GM23248 (cell line): Measurements from ENCODE around the gene CASZ1. TPM values are rescaled to one million over a fixed set of nuclear protein-coding genes. Genes with fewer than 3 reads are reported as not detected.

ENCODE experiments used
- DNase-seq: peaks from one replicate; pipeline ENCODE4 v3.0.0-alpha.2; 2015
- H2AFZ ChIP-seq: fragments of 200-600 bp; sonication (generic); 2 replicates; pipeline ENCODE4 v1.6.1; 2016; ENCODE audit warnings: antibody characterized with exemption
- H3F3A ChIP-seq: fragments of 200-600 bp; sonication (generic); 2 replicates; pipeline ENCODE4 v1.6.1; 2016; ENCODE audit warnings: mild to moderate bottlenecking, antibody characterized with exemption, mixed run types; ENCODE audit not compliant: insufficient read depth
- H3K27ac ChIP-seq: fragments of 200-600 bp; sonication (generic); 2 replicates; pipeline ENCODE4 v1.5.1; 2016; ENCODE audit warnings: mild to moderate bottlenecking
- H3K27me3 ChIP-seq: fragments of 200-600 bp; sonication (generic); replicated peaks from 2 replicates; pipeline ENCODE4 v1.6.1; 2016; ENCODE audit warnings: mild to moderate bottlenecking; ENCODE audit not compliant: insufficient read depth
- H3K36me3 ChIP-seq: fragments of 200-600 bp; sonication (generic); 2 replicates; pipeline ENCODE4 v1.6.1; 2016; ENCODE audit warnings: low read depth, mild to moderate bottlenecking
- H3K4me1 ChIP-seq: fragments of 200-600 bp; sonication (generic); 2 replicates; pipeline ENCODE4 v1.6.1; 2016; ENCODE audit warnings: mild to moderate bottlenecking; ENCODE audit not compliant: insufficient read depth
- H3K4me2 ChIP-seq: fragments of 200-600 bp; sonication (generic); one replicate; pipeline ENCODE4 v1.6.1; 2016; ENCODE audit warnings: mild to moderate bottlenecking; ENCODE audit not compliant: unreplicated experiment
- H3K4me3 ChIP-seq: fragments of 200-600 bp; sonication (generic); 2 replicates; pipeline ENCODE4 v1.5.1; 2016; ENCODE audit warnings: mild to moderate bottlenecking
- H3K79me2 ChIP-seq: fragments of 200-600 bp; sonication (generic); 2 replicates; pipeline ENCODE4 v1.6.1; 2016; ENCODE audit warnings: mild to moderate bottlenecking; ENCODE audit not compliant: insufficient read depth
- H3K9ac ChIP-seq: fragments of 200-600 bp; sonication (generic); 2 replicates; pipeline ENCODE4 v1.6.1; 2016; ENCODE audit warnings: mild to moderate bottlenecking
- H3K9me2 ChIP-seq: fragments of 200-600 bp; sonication (generic); 2 replicates; pipeline ENCODE4 v1.6.1; 2016; ENCODE audit warnings: mixed run types, mild to moderate bottlenecking, moderate library complexity; ENCODE audit not compliant: insufficient read depth
- H3K9me3 ChIP-seq: fragments of 200-600 bp; sonication (generic); one replicate; pipeline ENCODE4 v1.6.1; 2017; ENCODE audit warnings: low read depth
- H4K20me1 ChIP-seq: fragments of 200-600 bp; sonication (generic); 2 replicates; pipeline ENCODE4 v1.6.0; 2016; ENCODE audit not compliant: insufficient read depth
- EZH2 ChIP-seq: fragments of 200-600 bp; sonication (generic); IDR thresholded peaks from 2 replicates; pipeline ENCODE4 v1.6.1; 2018; ENCODE audit warnings: antibody characterized with exemption, mild to moderate bottlenecking; ENCODE audit not compliant: insufficient read depth, poor library complexity, severe bottlenecking
- EZH2phosphoT487 ChIP-seq: fragments of 200-600 bp; sonication (generic); IDR thresholded peaks from 2 replicates; pipeline ENCODE4 v1.6.1; 2018; ENCODE audit warnings: antibody characterized with exemption, moderate library complexity, mild to moderate bottlenecking, low read depth; ENCODE audit not compliant: insufficient read depth
- WGBS, 2 experiments: methylation state at CpG; one replicate each; pipeline ENCODE4 v1.1.6; 2015 to 2017; ENCODE audit warnings: low lambda C conversion rate in 2 of 2, low coverage in 1 of 2; ENCODE audit errors: missing lambda C conversion rate in 2 of 2; 5-methylcytosine and 5-hydroxymethylcytosine counted together
- in situ Hi-C: fragments of 300-500 bp; cut with MboI; formaldehyde crosslinking; loops from 2 replicates; pipeline ENCODE4 v1.15.0; 2020
- polyA plus RNA-seq: library from polyadenylated mRNA; unstranded; fragments of >200 nt; fragmentation: Nextera tagmentation; extraction: Ambion mirVana; gene quantifications from 2 replicates; pipeline ENCODE4 v1.2.1, GENCODE V29; 2016
- total RNA-seq: library from RNA; depleted of rRNA; stranded (reverse); fragments of >200 nt; shearing (Covaris generic); gene quantifications from 2 replicates; pipeline ENCODE4 v1.2.3, GENCODE V29; 2014

Gene CASZ1
- total and polyA plus RNA-seq, 2 experiments from 2014 or later = 0.11 to 0.54 TPM

DNA sequence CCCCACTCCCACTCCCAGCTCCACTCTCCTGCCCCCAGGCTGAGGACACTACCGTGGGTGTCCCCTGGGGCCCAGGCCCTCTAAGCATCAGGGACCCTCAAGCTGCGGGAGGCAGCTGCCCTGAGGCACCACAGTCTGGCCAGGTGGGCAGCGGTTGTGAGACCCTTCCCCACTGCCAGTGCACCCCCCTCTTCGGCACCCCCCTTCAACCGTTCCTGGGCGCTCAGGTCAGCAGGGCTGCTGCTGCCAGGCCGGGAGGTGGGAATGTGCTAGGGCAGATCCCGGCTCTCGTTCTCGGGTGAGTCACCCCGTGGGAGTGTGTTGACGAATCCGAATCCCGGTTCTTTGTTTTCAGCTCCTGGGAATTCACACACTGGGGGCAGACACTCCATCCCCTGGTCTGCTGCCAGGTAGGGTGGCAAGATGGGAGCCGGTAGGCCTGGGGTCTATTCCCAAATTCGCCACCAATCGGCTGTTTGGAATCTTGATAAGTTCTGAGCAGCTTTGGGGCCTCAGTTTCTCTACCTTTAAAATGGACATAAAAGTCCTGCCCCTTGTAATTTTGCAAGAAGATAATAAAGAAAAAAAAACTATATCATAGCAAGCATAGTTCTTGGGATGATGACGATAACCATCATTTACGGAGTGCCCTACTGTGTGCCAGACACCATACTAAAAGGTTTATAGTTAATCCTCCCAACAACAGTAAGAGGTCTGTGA lies 28.5 kb upstream of the CASZ1 start:
- peaks cover 4% of the 10 kb centered on the region for H3K4me1 ChIP-seq
- WGBS, 2 experiments = 37% methylated on average over 16 to 19 of the region's 19 CpGs
- TF ChIP-seq EZH2 (no peak), EZH2phosphoT487 (no peak)
- H3K36me3 ChIP-seq = no peaks in the 10 kb centered on the region
- no peaks in the 10 kb centered on the region for H3K27me3 ChIP-seq
- peak; percentile 92 for DNase-seq
- in situ Hi-C loops = no loop called here
- H2AFZ ChIP-seq = no peak overlapping the region
- H3K4me3 ChIP-seq = no peak overlapping the region
- H3K79me2 ChIP-seq = no peaks in the 10 kb centered on the region
- no peak overlapping the region for H3K27ac ChIP-seq
- H3K4me2 ChIP-seq = peak overlapping the region; percentile 46
- no peaks in the 10 kb centered on the region for H3K9me2 ChIP-seq
- no peaks in the 10 kb centered on the region for H3F3A ChIP-seq
- H3K9ac ChIP-seq = 0 out of 2 replicates have a peak overlapping the region, but pooled peaks have one; percentile 20
- H4K20me1 ChIP-seq = no peaks in the 10 kb centered on the region
- H3K9me3 ChIP-seq = no peaks in the 10 kb centered on the region

DNA sequence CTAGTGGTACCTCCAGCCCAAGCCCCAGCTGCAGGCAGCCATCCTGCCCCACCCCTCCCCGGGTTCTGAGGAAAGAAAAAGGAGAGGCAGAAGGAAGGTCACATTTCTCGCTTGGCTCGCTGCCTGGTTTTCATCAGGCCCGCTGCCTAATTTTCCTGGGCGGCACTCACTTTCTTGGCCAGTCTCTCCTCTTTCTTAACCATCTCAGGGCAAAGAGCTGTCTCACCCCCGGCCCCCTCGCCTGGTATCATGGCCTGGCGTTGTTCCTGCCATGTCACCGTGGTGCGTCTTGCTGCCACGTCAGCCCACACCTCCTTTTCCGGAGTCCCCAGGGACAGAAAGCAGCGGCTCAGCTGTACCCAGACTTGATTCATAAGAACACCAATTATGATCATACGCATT lies 26.6 kb upstream of the CASZ1 start:
- Histone ChIP-seq H2AFZ (no peak overlapping the region), H3F3A (no peaks in the 10 kb centered on the region), H3K4me3 (no peak overlapping the region), H3K4me1 (peaks cover 4% of the 10 kb centered on the region), H3K4me2 (no peak overlapping the region), H3K27me3 (0 out of 2 replicates have a peak, but pooled peaks cover 7% of the 10 kb centered on the region), H3K36me3 (no peaks in the 10 kb centered on the region), H4K20me1 (no peaks in the 10 kb centered on the region), H3K9me3 (no peaks in the 10 kb centered on the region), H3K79me2 (no peaks in the 10 kb centered on the region), H3K9ac (no peak overlapping the region), H3K9me2 (no peaks in the 10 kb centered on the region), H3K27ac (no peak overlapping the region)
- DNase-seq = no peak
- TF ChIP-seq EZH2phosphoT487 = no peak
- WGBS, 2 experiments = 55 to 56% methylated on average over 14 of the region's 14 CpGs
- in situ Hi-C loops = no loop called here

DNA sequence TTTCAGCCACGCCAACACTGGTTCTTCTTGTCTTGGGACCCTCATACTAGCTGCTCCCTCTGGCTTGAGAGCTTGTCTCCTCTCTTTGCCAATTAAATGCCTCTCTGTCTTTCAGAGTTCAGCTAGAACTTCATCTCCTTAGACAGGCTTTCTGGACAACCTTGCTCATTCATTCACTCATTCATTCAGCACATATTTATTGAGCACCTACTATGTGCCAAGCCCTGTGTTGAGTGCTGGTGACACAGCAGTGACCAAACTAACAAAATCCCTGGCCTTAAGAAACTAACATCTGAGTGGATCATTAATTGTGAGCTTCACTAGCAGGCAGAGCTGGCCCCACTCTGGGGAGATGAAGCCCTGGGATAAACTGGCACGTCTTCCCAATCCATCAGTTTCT lies 24.9 kb upstream of the CASZ1 start:
- WGBS, 2 experiments = 86 to 92% methylated on average over 2 of the region's 2 CpGs
- no peaks in the 10 kb centered on the region for H3F3A ChIP-seq
- H3K9ac ChIP-seq = no peak overlapping the region
- H3K4me2 ChIP-seq = no peak overlapping the region
- TF ChIP-seq EZH2phosphoT487 = no peak
- no peak for TF ChIP-seq EZH2
- no peak overlapping the region for H3K4me3 ChIP-seq
- H3K4me1 ChIP-seq = peaks cover 4% of the 10 kb centered on the region
- H3K9me3 ChIP-seq = no peaks in the 10 kb centered on the region
- no peak for DNase-seq
- 0 out of 2 replicates have a peak, but pooled peaks cover 7% of the 10 kb centered on the region for H3K27me3 ChIP-seq
- H3K27ac ChIP-seq = no peak overlapping the region
- H3K9me2 ChIP-seq = no peaks in the 10 kb centered on the region
- no peaks in the 10 kb centered on the region for H3K79me2 ChIP-seq
- H4K20me1 ChIP-seq = no peaks in the 10 kb centered on the region
- in situ Hi-C loops = no loop called here
- no peak overlapping the region for H2AFZ ChIP-seq
- H3K36me3 ChIP-seq = no peaks in the 10 kb centered on the region

DNA sequence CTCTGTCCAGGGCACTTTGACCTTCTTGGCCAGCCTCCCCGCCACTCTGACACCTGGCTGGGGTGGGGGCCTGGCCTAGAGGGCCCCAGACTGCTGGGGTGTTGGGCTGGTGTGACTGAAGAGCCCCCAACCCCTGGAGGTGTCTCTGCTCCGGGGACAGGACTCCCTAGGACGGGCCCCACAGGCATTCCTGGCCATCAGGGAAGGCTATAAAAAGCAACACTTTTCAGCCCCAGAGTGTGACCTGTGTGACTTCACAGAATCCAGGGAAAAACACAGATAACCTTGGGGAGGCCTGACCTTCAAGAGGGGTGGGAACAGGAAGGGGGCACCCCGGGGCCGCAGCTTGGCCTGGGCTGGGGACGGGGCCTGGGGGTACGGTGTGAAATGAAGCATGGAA lies 24.0 kb upstream of the CASZ1 start:
- DNase-seq = no peak
- H3K9ac ChIP-seq = no peak overlapping the region
- in situ Hi-C loops = no loop called here
- H2AFZ ChIP-seq = no peak overlapping the region
- H3F3A ChIP-seq = no peaks in the 10 kb centered on the region
- H4K20me1 ChIP-seq = no peaks in the 10 kb centered on the region
- H3K4me1 ChIP-seq = peaks cover 4% of the 10 kb centered on the region
- 0 out of 2 replicates have a peak, but pooled peaks cover 7% of the 10 kb centered on the region for H3K27me3 ChIP-seq
- H3K4me3 ChIP-seq = no peak overlapping the region
- WGBS, 2 experiments = 73 to 78% methylated on average over 7 of the region's 7 CpGs
- H3K9me2 ChIP-seq = no peaks in the 10 kb centered on the region
- no peak overlapping the region for H3K4me2 ChIP-seq
- no peaks in the 10 kb centered on the region for H3K9me3 ChIP-seq
- H3K27ac ChIP-seq = no peak overlapping the region
- no peaks in the 10 kb centered on the region for H3K36me3 ChIP-seq
- TF ChIP-seq EZH2phosphoT487 (no peak), EZH2 (no peak)
- H3K79me2 ChIP-seq = no peaks in the 10 kb centered on the region
